ENCODE measurements around the gene SH2D6. TPM values are rescaled to one million over a fixed set of nuclear protein-coding genes. Genes with fewer than 3 reads are reported as not detected.

The SH2D6 gene
- total and polyA plus RNA-seq, 9 of the 15 experiments (the other 6 are each of a cell fraction or from before 2014, with no cell fraction given), result 0.07 to 0.76 (median 0.33) TPM; not detected in 2

DNA sequence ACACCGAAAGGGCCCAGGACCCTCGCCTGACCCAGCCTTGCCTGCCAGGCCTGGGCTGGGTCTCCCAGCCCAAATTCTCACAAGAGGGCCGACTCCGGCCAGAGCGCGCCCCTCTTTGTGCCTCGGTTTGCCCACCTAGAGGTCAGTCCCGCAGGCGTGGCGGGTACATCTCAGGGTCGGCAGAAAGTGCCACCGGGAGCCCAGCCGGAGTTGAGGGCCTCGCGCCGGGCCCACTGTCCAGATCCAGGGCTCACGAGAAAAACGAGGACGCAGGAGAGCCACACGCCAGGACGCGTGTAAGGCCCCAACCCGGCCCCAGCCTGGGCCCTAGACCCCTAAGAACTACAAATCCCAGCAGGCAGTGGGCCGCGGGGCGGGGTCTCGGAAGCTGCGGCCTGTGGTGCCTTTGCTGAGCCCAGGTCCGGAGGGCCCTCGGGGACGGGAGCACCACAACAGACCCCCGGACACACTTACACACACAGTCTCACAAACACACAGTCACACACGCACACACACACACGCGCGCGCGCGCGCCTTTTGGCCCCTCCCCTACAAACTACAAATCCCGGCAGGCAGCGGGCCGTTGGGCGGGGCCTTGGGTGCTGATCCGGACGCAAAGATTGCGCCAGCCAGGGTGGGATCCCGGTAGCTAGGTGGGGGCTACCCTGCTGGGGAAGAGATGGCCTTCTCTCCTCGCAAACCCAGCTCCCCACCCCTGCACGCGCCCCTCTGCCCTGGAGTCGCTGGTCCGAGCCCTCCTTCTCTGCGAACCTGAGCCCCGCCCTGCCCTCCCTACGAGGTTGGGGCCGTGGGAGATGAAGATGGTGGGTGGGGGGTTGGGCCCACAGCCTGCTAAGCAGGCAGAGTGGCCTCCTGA, at the start of gene SH2D6 (continued):
- TF ChIP-seq NUFIP1 (IDR thresholded peaks at IDR 0.05; ENCODE audit: partially characterized antibody), result no peak
- TF ChIP-seq, protein P1, sequence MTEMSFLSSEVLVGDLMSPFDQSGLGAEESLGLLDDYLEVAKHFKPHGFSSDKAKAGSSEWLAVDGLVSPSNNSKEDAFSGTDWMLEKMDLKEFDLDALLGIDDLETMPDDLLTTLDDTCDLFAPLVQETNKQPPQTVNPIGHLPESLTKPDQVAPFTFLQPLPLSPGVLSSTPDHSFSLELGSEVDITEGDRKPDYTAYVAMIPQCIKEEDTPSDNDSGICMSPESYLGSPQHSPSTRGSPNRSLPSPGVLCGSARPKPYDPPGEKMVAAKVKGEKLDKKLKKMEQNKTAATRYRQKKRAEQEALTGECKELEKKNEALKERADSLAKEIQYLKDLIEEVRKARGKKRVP (CRISPR knock-in tag; IDR thresholded peaks at IDR 0.05), result peak; percentile 78
- peak; percentile 35; the same call in 1 of the 2 replicates for TF ChIP-seq ESRRA (IDR thresholded peaks at IDR 0.05; ENCODE audit: borderline replicate concordance, low read depth)
- no peak for TF ChIP-seq HMG20B (CRISPR knock-in tag; IDR thresholded peaks at IDR 0.05)
- TF ChIP-seq ZNF175 (CRISPR knock-in tag; IDR thresholded peaks at IDR 0.05; ENCODE audit: low read depth), result peak; percentile 81
- no peak for TF ChIP-seq CHD7 (IDR thresholded peaks at IDR 0.05; ENCODE audit: low read depth, low read length)
- no peak for TF ChIP-seq ZNF551 (CRISPR knock-in tag; IDR thresholded peaks at IDR 0.05)
- TF ChIP-seq E2F4 (CRISPR knock-in tag; IDR thresholded peaks at IDR 0.05; ENCODE audit: low read depth), result no peak
- 0 out of 2 replicates have a peak, but pooled peaks have one; percentile 50 for TF ChIP-seq ZBTB43 (CRISPR knock-in tag; IDR thresholded peaks at IDR 0.05)
- TF ChIP-seq ZNF184 (CRISPR knock-in tag; IDR thresholded peaks at IDR 0.05), result no peak
- TF ChIP-seq ARHGAP35 (IDR thresholded peaks at IDR 0.05; ENCODE audit: partially characterized antibody), result no peak

Measured in K562 (cell line).